SK-N-SH treated with all-trans-retinoic acid at 6 μM for 48 hours (cell line): ENCODE data around the gene CRYBG1.
A peak's percentile ranks its signal among the peaks of the same experiment; 100 is the strongest.

Source experiments
- ATAC-seq: fragments of 200-7000 bp; cut with Tn5 transposase; 3 replicates; pipeline ENCODE4 v1.9.1; 2020; ENCODE audit warnings: mild to moderate bottlenecking, moderate library complexity
- ARNTL ChIP-seq: fragments of 450-650 bp; formaldehyde crosslinking; IDR thresholded peaks from 2 replicates; pipeline ENCODE4 v1.5.0; 2020; ENCODE audit warnings: low read depth, mild to moderate bottlenecking, moderate library complexity, borderline replicate concordance
- BACH2 ChIP-seq: fragments of 250-450 bp; sonication (Bioruptor Pico); IDR thresholded peaks from 2 replicates; pipeline ENCODE4 v1.9.0; 2021; ENCODE audit warnings: mild to moderate bottlenecking, borderline replicate concordance
- CSDC2 ChIP-seq: fragments of 250-450 bp; sonication (Bioruptor Pico); IDR thresholded peaks from 2 replicates; pipeline ENCODE4 v1.5.0; 2020; ENCODE audit warnings: mild to moderate bottlenecking, moderate library complexity
- ESRRG ChIP-seq: fragments of 250-450 bp; sonication (Bioruptor Pico); IDR thresholded peaks from 2 replicates; pipeline ENCODE4 v1.6.1; 2021; ENCODE audit warnings: mild to moderate bottlenecking
- GLIS3 ChIP-seq: fragments of 250-450 bp; sonication (Bioruptor Pico); IDR thresholded peaks from 2 replicates; pipeline ENCODE4 v1.5.0; 2020; ENCODE audit warnings: mild to moderate bottlenecking, moderate library complexity
- ISL1 ChIP-seq: fragments of 250-450 bp; sonication (Bioruptor Pico); IDR thresholded peaks from 2 replicates; pipeline ENCODE4 v2.1.2; 2022; ENCODE audit warnings: mild to moderate bottlenecking, moderate library complexity
- OSR1 ChIP-seq: fragments of 250-450 bp; sonication (Bioruptor Pico); IDR thresholded peaks from 2 replicates; pipeline ENCODE4 v1.8.0; 2022; ENCODE audit warnings: moderate library complexity, mild to moderate bottlenecking, inconsistent platforms
- PPARA ChIP-seq: fragments of 250-450 bp; sonication (Bioruptor Pico); IDR thresholded peaks from 2 replicates; pipeline ENCODE4 v1.5.0; 2020; ENCODE audit warnings: mild to moderate bottlenecking, borderline replicate concordance
- SNAI2 ChIP-seq: fragments of 250-450 bp; sonication (Bioruptor Pico); IDR thresholded peaks from 2 replicates; pipeline ENCODE4 v1.5.0; 2020; ENCODE audit warnings: mild to moderate bottlenecking, moderate library complexity
- TOX ChIP-seq: fragments of 250-450 bp; sonication (Bioruptor Pico); IDR thresholded peaks from 2 replicates; pipeline ENCODE4 v1.8.0; 2021; ENCODE audit warnings: mild to moderate bottlenecking, moderate library complexity, borderline replicate concordance
- ZC3H10 ChIP-seq: fragments of 250-450 bp; sonication (Bioruptor Pico); IDR thresholded peaks from 2 replicates; pipeline ENCODE4 v1.5.1; 2021; ENCODE audit warnings: mild to moderate bottlenecking, moderate library complexity
- ZFP3 ChIP-seq: fragments of 250-450 bp; sonication (Bioruptor Pico); IDR thresholded peaks from 2 replicates; pipeline ENCODE4 v1.5.0; 2020; ENCODE audit warnings: mild to moderate bottlenecking, moderate library complexity
- ZFP30 ChIP-seq: fragments of 450-650 bp; formaldehyde crosslinking; IDR thresholded peaks from 2 replicates; pipeline ENCODE4 v1.5.0; 2022; ENCODE audit warnings: mild to moderate bottlenecking, moderate library complexity
- ZNF70 ChIP-seq: fragments of 450-650 bp; formaldehyde crosslinking; IDR thresholded peaks from 2 replicates; pipeline ENCODE4 v1.5.0; 2020; ENCODE audit warnings: mild to moderate bottlenecking, moderate library complexity
- ZNF8 ChIP-seq: fragments of 450-650 bp; formaldehyde crosslinking; IDR thresholded peaks from 2 replicates; pipeline ENCODE4 v1.5.0; 2020; ENCODE audit warnings: mild to moderate bottlenecking, moderate library complexity
- TF ChIP-seq, protein P1 (sequence below): fragments of 250-450 bp; sonication (Bioruptor Pico); IDR thresholded peaks from 2 replicates; pipeline ENCODE4 v1.5.1; 2021; ENCODE audit warnings: mild to moderate bottlenecking, moderate library complexity
- TF ChIP-seq, protein P2 (sequence below): fragments of 250-450 bp; sonication (Bioruptor Pico); IDR thresholded peaks from 2 replicates; pipeline ENCODE4 v1.8.0; 2021; ENCODE audit warnings: low read depth, mild to moderate bottlenecking, moderate library complexity, borderline replicate concordance
- TF ChIP-seq, protein P3 (sequence below): fragments of 250-450 bp; sonication (Bioruptor Pico); IDR thresholded peaks from 2 replicates; pipeline ENCODE4 v1.8.0; 2020; ENCODE audit warnings: mild to moderate bottlenecking, moderate library complexity, borderline replicate concordance
- TF ChIP-seq, protein P4 (sequence below): fragments of 250-450 bp; sonication (Bioruptor Pico); IDR thresholded peaks from 2 replicates; pipeline ENCODE4 v1.5.1; 2020; ENCODE audit warnings: low read depth, mild to moderate bottlenecking, moderate library complexity

The CRYBG1 gene

DNA sequence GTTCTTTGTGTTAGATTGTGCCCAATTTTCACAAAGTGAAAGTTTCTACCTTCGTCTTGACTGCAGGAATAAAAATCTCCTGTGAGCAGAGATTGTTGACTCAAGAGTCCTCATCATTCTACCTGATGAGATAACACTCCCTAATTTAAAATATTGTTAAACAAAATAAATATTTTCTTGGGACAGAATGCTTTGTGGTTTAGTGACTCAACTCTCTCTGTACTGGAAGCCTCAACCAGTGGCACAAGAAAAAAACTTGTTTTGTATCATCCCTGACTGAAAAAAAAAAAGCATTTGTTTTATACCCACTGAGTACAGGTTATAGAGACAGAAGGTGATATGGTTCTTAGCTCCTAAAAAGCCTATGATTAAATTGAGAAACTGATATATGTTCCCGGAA, 78.9 kb downstream of the CRYBG1 start (continued):
- TF ChIP-seq, protein P1, sequence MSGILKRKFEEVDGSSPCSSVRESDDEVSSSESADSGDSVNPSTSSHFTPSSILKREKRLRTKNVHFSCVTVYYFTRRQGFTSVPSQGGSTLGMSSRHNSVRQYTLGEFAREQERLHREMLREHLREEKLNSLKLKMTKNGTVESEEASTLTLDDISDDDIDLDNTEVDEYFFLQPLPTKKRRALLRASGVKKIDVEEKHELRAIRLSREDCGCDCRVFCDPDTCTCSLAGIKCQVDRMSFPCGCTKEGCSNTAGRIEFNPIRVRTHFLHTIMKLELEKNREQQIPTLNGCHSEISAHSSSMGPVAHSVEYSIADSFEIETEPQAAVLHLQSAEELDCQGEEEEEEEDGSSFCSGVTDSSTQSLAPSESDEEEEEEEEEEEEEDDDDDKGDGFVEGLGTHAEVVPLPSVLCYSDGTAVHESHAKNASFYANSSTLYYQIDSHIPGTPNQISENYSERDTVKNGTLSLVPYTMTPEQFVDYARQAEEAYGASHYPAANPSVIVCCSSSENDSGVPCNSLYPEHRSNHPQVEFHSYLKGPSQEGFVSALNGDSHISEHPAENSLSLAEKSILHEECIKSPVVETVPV (CRISPR knock-in tag) = no peak
- no peak for TF ChIP-seq ZFP3 (CRISPR knock-in tag)
- no peak for TF ChIP-seq ZC3H10 (CRISPR knock-in tag)
- no peak for TF ChIP-seq ZNF8 (CRISPR knock-in tag)
- no peak for TF ChIP-seq SNAI2 (CRISPR knock-in tag)

DNA sequence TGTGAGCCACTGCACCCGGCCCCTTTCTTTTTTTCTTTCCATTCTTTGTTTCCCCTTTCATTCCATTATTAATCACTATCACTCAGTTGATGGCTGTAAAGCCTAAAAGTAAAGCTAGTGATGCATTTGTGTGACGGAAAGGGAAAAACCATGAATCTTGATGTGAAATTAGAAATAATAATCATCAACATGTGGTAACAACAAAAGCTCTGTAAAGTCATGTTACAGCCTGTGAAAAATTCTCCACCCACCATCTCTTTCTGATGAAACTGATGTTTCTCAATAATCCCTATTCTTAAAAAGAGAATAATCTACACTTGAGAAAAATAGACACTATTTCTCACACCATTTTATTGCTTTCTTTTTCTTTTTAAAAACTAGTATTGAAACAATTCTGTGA, 80.0 kb downstream of the CRYBG1 start:
- no peak for ATAC-seq
- TF ChIP-seq ZNF8 (CRISPR knock-in tag) = no peak
- TF ChIP-seq ZFP30 (CRISPR knock-in tag) = no peak
- TF ChIP-seq, protein P2, sequence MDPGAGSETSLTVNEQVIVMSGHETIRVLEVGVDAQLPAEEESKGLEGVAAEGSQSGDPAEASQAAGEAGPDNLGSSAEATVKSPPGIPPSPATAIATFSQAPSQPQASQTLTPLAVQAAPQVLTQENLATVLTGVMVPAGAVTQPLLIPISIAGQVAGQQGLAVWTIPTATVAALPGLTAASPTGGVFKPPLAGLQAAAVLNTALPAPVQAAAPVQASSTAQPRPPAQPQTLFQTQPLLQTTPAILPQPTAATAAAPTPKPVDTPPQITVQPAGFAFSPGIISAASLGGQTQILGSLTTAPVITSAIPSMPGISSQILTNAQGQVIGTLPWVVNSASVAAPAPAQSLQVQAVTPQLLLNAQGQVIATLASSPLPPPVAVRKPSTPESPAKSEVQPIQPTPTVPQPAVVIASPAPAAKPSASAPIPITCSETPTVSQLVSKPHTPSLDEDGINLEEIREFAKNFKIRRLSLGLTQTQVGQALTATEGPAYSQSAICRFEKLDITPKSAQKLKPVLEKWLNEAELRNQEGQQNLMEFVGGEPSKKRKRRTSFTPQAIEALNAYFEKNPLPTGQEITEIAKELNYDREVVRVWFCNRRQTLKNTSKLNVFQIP (CRISPR knock-in tag) = no peak
- TF ChIP-seq, protein P3, sequence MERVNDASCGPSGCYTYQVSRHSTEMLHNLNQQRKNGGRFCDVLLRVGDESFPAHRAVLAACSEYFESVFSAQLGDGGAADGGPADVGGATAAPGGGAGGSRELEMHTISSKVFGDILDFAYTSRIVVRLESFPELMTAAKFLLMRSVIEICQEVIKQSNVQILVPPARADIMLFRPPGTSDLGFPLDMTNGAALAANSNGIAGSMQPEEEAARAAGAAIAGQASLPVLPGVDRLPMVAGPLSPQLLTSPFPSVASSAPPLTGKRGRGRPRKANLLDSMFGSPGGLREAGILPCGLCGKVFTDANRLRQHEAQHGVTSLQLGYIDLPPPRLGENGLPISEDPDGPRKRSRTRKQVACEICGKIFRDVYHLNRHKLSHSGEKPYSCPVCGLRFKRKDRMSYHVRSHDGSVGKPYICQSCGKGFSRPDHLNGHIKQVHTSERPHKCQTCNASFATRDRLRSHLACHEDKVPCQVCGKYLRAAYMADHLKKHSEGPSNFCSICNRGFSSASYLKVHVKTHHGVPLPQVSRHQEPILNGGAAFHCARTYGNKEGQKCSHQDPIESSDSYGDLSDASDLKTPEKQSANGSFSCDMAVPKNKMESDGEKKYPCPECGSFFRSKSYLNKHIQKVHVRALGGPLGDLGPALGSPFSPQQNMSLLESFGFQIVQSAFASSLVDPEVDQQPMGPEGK (CRISPR knock-in tag) = no peak
- TF ChIP-seq BACH2 (CRISPR knock-in tag) = no peak
- no peak for TF ChIP-seq ZFP3 (CRISPR knock-in tag)
- TF ChIP-seq TOX (CRISPR knock-in tag) = no peak
- TF ChIP-seq ISL1 (CRISPR knock-in tag) = no peak
- TF ChIP-seq ZC3H10 (CRISPR knock-in tag) = no peak
- TF ChIP-seq ARNTL = no peak

DNA sequence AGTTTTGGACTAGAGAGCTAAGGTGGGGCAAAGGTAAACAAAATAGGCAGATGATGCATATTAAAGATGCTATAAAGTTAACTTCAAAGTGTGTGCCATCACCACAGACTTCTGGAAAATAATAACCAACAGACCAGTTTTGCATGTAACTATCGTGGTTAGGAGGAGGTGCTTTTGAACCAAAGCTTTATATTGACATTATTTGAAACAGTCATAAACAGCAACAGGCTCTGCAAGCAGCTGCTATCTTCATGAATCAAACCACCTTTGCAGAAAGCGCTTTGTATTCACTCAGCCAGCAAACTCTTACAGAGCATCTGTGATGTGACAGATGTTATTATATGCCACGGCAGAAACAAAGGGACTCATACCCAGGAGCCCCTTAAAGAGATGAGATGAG, 81.9 kb downstream of the CRYBG1 start:
- no peak for ATAC-seq
- TF ChIP-seq ZFP30 (CRISPR knock-in tag) (no peak), ZC3H10 (CRISPR knock-in tag) (no peak)
- TF ChIP-seq, all 23 proteins: peak for 0

GRCh38 chr6:106444777-106445507, 84.4 kb downstream of the CRYBG1 start:
- TF ChIP-seq ESRRG (CRISPR knock-in tag) (no peak), TOX (CRISPR knock-in tag) (no peak), OSR1 (CRISPR knock-in tag) (no peak), PPARA (CRISPR knock-in tag) (no peak), ARNTL (no peak), ISL1 (CRISPR knock-in tag) (no peak), ZNF70 (CRISPR knock-in tag) (no peak), SNAI2 (CRISPR knock-in tag) (no peak), GLIS3 (no peak), CSDC2 (no peak), BACH2 (CRISPR knock-in tag) (no peak), ZFP3 (CRISPR knock-in tag) (no peak), ZFP30 (CRISPR knock-in tag) (no peak)
- TF ChIP-seq, protein P1 (CRISPR knock-in tag) = no peak
- TF ChIP-seq, protein P4, sequence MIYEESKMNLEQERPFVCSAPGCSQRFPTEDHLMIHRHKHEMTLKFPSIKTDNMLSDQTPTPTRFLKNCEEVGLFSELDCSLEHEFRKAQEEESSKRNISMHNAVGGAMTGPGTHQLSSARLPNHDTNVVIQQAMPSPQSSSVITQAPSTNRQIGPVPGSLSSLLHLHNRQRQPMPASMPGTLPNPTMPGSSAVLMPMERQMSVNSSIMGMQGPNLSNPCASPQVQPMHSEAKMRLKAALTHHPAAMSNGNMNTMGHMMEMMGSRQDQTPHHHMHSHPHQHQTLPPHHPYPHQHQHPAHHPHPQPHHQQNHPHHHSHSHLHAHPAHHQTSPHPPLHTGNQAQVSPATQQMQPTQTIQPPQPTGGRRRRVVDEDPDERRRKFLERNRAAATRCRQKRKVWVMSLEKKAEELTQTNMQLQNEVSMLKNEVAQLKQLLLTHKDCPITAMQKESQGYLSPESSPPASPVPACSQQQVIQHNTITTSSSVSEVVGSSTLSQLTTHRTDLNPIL (CRISPR knock-in tag) = no peak
- TF ChIP-seq, protein P2 (CRISPR knock-in tag) = no peak
- peak; percentile 90 for ATAC-seq
